GM18907 (cell line): Measurements from ENCODE around the gene NXPH4.

Experiments
- ATAC-seq: cut with Tn5 transposase; IDR thresholded peaks from one replicate; pipeline ENCODE4 v1.9.1; 2021; ENCODE audit warnings: mild to moderate bottlenecking, moderate library complexity; ENCODE audit not compliant: unreplicated experiment

Gene NXPH4

DNA sequence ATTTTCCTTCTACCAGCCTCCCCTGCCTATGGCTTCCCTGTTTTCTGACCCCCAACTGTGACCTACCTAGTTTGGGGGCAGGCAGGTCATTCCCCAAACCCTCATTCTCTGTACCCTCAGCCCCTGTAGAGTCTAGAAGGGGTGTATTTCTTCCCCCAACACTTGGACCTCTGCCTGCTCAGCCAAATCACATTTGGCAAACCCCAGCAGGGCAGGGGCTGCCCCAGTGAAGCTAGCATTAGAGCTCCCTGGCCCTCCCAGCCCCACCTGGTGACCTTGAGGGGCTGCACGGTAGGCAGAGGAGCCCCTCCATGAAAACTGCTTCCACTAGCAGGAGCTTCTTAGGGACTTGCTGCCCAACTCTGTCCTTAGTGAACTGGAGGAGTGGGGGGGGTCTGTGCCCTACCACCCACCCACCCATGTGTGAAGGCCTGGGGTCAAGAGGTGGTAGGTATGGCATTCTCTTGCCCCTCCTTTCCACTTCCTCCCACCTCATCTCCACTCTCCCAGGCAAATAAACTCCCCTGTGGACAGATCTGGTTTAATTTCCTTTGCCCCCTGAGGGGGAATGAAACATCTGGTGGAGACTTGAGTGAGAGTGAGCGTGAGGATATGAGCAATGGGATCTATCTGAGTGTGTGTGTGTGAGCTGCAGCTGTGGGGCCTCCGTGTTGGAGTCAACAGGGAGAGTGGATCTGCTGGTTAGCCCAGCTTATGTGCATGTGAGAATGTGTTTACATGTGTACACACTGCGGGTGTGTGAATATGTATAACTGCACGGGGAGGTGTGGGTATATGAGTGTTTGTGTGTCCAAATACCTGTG lies 1.6 kb downstream of the NXPH4 start:
- no peak for ATAC-seq

DNA sequence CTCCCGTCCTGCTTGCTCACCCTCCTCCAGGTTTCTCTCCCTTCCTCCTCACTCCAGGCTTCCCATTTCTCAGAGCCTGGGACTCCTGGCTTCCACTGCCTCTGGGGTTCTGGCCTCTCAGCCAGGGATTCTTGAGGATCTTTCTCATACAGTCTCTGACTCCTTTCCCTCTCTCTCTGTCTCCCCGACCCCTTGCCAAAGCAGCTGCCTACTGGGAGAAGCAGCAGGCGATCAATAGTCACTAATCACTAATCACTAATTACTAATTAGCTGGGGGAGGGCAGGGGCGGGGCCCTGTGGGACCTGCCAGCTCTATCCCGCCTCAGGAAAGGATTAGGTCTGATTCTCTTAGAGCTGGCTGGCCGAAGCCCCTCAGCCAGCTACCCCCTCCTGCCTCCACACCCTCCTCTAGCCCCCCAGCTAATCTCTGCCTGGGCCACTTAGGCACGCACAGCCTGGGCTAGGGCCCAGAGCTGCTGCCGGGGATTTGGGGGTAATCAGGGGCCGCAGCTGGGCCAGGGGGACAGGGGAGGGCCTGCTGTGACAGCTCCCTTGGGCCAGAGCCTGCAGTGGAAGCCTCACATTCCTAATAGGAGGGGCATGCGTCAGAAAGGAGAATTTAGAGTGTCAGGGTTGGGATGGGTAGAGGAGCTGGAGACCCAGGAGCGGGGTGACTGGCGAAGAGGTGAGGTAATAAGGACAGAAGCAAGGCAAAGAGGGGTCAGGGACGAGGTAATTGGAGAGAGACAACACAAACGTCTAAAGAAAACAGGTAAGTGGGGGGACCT lies 2.8 kb downstream of the NXPH4 start:
- no peak for ATAC-seq

DNA sequence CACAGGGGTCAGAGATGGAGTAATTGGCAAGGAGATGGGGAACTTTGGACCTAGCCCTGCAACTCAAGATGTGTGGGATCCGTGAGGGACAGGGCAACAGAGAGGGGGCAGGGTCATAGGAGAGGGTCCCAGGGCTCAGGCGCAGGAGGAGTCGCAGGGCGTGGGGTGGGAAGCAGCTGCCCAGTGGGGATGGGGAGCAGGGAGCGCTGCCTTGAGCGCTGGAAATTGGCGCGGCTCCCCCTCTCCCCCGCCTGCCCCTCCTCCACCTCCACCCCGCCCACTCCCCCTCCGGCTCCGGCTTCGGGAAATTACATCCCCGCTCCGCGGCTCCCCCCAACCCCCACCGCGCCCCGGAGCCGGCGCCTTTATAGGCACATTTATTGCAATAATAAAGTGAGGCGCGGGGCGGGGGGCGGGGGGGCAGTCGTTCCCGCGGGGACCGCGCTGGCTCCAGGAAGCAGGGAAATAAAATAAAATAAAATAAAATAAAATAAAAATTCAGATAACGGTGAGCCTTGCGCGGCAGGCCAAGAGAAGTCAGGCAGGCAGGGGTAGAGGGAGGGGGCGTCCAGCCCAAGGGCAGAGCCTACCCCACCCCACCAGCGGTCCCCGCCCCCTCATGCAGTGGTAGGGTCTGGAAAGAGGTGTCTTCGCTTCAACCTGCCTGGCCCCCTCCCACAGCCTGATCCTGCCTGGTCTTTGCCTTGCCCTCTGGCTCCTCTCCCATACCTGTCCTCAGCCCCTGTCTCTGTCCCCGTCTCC lies 3.6 kb downstream of the NXPH4 start:
- no peak for ATAC-seq

DNA sequence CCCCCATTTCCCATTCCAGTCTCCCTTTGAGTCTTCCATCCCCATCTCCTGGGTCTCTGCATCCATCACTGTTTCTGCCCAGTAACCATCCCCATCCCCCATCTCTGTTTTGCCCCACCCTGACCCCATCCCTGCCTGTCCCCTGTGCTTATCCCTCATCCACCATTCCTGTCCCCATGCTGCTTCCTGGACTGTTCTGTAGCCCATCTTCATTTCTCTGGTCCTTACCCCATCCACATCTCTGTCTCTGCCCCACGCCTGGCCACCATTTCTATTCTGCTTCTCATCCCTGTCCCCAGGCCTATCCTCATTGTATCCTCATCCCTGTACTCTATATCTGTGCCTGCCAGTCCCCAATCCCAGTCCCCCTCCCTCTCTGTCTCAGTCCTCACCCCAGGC lies 4.2 kb downstream of the NXPH4 start:
- ATAC-seq: no peak

DNA sequence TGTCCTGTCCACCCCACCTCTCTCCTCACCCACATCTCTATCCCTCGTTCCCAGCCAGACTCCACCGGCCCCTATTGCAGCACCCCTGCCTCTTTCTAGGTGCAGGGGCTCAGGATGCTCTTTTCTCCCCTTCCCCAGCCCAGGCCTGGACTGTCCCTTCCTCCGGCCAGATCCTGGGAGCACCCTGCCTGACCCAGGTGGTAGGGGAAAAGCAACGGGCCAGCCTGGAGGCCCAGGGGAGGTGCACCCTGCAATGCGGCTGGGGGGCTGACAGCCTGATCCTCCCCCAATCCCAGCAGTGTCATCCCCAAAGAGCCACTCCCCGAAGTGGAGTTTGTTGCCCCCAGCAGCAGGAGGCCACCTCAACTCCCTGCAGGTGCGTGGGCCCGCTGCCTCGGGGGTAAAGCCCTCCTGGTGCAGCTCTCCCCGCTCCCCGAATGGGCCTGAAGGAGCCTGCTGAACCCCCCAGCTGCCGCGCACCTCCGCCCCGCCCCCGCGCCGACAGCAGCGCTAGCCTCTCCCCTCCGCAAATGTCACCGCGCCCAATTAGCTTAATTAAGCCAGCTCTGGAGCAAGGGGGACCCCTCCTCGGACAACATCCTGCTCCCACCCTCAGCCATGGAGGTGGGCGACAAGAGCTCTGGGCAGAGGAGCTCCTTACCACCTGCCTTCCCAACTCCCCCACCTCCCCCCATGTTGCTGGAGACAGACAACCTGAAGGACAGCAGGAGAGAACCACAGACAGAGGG lies 4.7 kb downstream of the NXPH4 start:
- ATAC-seq: no peak

DNA sequence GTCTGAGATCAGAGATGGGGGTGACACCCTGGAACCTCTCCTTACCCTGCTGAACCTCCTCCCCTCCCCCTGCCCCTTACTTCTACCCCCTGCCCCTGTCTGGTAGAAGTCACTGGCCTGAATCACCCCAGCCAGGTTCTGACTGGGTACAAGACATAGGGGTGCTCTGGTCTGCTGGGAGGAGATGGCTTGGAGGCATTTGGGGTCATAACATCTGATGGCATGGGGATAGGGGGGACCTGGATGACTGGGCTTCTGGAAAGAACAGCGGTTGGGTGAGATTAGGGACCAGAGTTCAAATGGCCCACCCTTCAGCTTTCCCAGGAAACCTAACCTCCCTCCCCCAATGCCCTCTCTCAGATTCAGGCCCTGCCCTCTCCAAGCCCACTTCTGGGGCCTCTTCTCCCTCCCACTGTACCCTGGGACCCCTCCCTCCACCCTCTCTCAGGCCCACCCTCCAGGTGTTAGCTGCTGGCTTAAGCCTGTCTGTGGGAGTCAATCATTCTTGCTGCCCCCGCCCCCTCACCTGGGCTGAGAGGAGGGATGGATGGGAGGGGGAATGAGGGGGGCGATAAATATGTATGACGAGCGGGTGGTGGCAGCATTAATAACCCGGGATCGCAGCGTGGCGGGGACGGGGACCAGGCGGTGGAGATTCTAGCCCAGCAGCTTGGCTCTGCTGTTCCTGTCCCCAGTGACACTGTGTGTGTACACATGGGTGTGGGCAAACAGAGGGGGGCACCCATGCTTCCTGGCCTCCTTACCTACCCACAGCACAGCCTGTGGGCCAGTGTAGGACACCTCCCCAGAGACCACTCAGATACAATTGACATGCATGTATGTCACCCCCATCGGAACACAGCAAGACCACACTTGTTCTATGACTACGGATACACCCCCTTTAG lies 5.9 kb downstream of the NXPH4 start:
- no peak for ATAC-seq

DNA sequence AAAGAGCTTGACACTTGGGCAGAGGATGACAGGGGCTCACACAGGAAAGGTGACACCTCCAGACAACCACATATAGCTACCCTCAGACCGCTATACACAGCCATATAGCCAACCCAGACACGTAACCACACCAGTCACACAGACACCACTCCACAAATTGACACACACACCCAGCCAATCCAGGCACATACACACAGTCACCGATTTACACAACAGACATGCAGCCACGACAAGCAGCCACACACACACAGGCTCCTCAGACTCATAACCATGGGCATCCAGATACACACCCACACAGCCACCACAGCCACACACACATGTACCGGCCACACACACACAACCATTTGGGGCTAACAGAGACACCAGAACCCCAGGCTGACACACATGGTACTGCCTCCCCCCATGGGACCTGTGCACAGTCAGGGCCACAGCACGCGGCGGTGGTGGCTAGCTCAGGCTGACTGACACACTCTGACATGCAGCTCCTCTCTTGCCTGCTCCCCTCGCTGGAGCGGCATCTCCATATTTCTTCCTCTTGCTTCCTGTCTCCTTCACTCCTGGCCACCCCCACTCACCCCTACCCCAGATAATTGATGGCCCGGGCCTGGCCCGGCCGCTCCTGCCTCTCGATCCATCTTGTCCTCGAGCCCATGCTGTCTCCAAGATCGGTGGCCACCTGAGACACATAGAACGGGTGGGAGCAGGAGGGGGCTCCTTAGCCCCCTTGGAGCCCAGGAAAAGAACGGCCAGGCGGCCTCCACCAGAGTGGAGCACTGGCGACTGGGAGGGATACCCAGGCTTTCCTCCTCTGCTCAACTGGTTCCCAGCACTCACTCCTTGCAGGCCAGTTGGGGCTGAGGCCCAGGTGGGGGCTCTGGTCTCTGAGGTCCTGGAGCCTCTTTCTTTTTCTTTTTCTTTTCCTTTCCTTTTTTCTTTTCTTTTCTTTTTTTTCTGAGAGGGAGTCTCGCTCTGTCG lies 6.9 kb downstream of the NXPH4 start:
- no peak for ATAC-seq

DNA sequence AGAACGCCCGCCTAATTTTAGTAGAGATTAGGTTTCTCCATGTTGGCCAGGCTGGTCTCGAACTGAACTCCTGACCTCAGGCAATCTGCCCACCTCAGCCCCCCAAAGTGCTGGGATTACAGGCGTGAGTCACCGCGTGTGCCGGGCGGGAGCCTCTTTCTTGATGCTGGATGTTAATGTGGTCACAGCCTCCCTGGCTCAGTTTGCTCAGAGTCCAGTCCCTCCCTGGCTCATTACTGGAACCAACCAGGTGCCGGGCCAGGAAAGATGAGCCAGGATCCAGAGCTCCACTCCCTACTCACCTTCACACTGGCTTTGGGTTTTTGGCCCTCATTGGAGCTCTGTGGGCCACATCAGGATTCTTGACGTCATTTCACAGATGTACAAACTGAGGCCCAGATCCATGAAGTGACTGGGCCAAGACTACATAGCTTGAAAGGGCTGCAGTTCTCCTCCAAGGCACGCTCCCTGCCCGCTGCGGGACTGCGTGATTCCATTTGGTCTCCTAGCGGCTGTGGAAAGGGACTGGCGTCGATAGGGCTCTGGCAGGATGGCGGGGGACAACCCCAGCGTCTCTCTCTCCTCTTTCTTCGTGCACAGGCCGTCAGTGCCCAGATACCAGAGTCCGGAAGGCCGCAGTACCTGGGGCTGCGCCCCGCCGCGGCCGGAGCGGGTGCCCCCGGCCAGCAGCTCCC lies 7.8 kb downstream of the NXPH4 start:
- ATAC-seq: no peak

DNA sequence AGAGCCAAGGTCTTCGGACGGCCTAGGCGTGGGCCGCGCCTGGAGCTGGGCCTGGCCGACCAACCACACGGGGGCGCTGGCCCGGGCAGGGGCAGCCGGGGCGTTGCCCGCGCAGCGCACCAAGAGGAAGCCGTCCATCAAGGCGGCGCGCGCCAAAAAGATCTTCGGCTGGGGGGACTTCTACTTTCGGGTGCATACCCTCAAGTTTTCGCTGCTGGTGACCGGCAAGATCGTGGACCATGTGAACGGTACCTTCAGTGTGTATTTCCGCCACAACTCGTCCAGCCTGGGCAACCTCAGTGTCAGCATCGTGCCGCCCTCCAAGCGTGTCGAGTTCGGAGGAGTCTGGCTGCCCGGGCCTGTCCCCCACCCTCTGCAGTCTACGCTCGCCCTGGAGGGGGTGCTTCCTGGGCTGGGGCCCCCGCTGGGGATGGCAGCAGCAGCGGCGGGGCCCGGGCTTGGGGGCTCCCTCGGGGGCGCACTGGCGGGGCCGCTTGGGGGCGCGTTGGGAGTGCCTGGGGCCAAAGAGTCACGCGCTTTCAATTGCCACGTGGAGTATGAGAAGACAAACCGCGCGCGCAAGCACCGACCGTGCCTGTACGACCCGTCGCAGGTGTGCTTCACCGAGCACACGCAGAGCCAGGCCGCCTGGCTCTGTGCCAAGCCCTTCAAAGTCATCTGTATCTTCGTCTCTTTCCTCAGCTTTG lies 8.5 kb downstream of the NXPH4 start:
- no peak for ATAC-seq

DNA sequence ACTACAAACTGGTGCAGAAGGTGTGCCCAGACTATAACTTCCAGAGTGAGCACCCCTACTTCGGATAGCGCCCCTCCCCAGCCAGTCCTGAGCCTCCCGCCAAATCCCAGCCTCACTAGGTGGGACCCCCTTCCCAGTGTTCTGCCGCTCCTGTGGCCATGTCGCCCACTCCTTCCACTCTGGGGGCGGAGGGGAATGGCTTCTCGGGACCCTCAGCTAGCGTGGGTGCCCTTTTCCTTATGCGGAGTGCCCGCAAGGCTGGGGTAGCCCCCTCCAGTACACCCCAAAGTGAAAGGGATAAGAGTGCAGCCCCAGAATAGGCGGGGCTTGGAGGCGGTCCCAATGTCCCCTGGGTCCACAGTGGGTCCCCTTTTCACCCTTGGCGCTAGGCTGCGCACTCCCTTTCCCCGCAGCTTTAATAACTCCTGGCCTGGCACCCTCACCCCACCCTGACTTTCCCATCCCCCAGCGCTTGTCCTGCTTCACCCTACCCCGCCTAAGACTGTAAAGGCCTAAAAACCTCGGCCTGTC lies 9.2 kb downstream of the NXPH4 start:
- ATAC-seq: no peak

DNA sequence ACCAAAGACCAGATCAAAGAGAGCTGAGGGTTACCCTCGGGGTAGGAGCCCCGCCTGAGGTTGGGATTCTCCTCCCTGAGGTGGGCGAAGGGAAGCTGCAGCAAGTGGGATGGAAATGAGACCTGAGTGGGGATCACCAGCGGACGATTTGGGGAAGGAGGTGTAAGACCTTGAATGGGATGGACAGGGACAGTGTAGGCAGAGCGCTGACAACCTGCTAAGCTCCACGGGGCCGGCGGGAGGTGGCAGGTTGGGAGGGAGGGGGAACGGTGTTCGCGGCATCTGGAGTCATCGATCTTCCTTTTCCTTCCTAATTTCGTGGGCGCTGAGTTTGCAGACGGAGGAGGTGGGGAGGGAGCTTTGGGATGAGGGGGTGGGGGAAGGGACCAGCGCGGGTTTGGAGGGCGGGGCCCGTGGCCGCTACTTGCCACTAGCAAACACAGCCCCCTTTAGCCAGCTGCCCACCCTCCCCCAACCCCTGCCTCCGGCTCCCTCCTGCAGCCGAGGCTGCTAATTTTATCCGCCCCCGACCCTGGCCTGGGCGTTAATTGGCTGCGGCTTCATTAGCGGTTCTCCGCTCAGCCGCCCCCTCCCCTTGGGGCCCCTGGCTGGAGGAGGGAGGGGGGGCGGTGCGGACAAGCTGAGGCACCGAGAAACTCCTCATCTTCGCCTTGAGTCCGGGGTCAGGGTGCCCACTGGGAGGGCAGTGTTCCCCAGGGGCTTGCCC lies 10.2 kb downstream of the NXPH4 start:
- no peak for ATAC-seq

DNA sequence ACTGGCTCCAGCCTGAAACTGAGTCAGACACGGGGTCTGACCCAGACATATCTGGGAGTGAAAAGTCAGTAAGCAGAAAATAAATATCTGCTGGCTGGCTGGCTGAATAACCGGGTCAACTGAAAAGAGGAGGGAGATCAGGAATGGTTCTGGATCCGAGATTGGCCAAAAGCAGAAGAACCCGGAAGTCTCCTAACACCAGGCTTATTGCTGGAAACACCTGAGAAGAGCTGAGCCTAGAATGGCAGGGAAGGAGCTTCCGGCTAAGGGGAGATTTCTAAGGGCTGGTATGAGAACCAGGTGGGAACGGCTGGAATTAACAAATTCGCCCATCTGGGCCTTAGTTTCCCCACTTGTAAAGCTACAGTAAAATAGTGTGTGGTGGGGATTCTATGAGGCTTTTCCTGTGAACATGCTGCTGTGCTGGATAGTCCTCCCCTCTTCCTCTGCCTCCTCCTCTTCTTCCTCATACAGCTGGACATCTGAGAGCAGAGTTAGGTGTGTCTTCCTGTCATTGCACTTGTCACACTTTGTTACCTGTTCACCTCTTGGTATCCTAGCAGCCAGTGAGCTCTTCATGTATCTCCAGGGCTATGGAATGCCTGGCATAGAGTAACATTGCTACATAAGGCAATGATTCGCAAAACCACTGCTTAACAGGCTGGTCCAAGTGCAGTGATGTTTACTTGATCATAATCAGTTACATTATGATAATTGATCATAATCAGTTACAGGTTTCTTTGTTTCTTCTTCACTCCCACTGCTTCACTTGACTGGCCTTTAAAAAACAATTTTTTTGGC lies 10.9 kb downstream of the NXPH4 start:
- ATAC-seq: no peak

DNA sequence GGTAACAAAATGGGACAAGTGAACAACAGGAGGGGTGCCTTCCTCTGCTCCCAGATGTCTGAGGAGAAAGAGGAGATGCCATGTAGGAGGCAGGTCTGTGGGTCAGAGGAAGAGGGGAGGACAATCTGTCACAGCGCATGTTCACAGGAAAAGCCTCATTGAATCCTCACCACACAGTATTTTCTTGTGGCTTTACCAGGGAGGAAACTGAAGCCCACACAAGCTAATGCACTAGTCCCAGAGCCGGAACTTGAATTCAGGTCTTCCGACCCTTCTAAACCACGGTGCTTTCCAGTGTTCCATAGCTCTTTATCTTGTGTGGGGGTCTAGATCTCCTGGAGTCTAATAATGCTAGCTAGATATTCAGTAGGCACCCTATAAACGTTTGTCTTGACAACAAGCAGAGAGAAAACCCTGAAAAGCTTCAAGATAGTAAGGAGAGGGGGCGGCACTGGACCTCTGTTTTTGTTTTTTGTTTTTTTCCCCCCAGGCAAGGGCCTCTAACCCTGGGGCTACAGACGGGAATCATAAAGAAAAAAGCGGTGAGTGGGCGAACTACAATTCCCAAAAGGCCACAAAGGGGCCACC lies 12.5 kb downstream of the NXPH4 start:
- peak; percentile 15 for ATAC-seq

DNA sequence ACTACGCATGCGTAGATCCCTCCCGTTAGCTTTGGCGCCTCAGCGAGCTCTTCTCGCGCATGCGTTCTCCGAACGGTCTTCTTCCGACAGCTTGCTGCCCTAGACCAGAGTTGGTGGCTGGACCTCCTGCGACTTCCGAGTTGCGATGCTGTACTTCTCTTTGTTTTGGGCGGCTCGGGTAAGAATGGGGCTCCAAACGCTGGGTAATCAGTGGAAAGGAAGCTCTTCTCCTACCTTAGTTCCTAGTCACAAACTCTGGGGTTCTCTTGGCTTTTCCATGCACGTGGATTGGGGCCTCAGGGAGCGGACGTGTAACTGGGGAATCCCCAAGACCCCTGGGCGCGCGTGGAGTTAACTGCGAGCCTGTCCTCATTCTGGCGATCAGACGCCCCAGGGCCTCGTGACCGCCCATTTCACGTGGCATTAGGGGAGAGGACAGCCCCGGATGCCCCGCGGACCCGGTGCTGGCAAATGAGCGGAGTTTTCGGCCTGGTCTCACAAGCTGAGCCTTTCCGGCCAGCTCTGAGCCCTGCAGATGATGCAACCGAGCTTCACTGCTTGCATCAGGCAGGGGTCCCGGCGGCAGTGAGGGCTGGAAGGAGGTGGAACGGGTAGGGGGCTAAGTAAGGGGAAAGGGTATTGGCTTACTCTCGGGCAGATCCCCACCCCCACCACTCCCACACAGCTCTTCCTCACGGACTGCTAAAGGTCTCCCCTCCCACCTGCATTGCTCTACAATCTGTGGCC lies 13.2 kb downstream of the NXPH4 start, which contains the start of gene SHMT2:
Gene SHMT2 (plus strand): TSS at position 78 of the 747 bp plus-strand sequence. CDS start 68 bp downstream, at position 146.
- peak; percentile 63 for ATAC-seq
